Chondrocyte (in vitro differentiated cells): ENCODE data around the gene MAB21L1. TPM values are rescaled to one million over a fixed set of nuclear protein-coding genes. Genes with fewer than 3 reads are reported as not detected.

ENCODE experiments used
- DNase-seq: peaks from one replicate; pipeline ENCODE4 v3.0.0; 2021; ENCODE audit warnings: mixed read lengths, low spot score
- H3K27ac Mint-ChIP-seq: one replicate; pipeline ENCODE4 v1.8.0; 2021; ENCODE audit warnings: mild to moderate bottlenecking, moderate library complexity, mixed read lengths; ENCODE audit not compliant: unreplicated experiment
- H3K27me3 Mint-ChIP-seq: 2 replicates; pipeline ENCODE4 v1.8.0; 2021; ENCODE audit warnings: low read depth, mixed read lengths
- H3K36me3 Mint-ChIP-seq: 2 replicates; pipeline ENCODE4 v1.8.0; 2021; ENCODE audit warnings: low read depth, mixed read lengths
- H3K4me1 Mint-ChIP-seq: 2 replicates; pipeline ENCODE4 v1.8.0; 2021; ENCODE audit warnings: low read depth, mild to moderate bottlenecking, mixed read lengths
- H3K4me3 Mint-ChIP-seq: one replicate; pipeline ENCODE4 v1.8.0; 2021; ENCODE audit warnings: mild to moderate bottlenecking, moderate library complexity, mixed read lengths; ENCODE audit not compliant: unreplicated experiment
- H3K9me3 Mint-ChIP-seq: 2 replicates; pipeline ENCODE4 v1.8.0; 2021; ENCODE audit warnings: low read depth, mixed read lengths
- CTCF ChIP-seq: fragments of 200-600 bp; sonication (generic); IDR thresholded peaks from 2 replicates; pipeline ENCODE4 v1.5.0; 2021; ENCODE audit warnings: antibody characterized with exemption, mild to moderate bottlenecking, moderate library complexity
- total RNA-seq: library from RNA; stranded (reverse); gene quantifications from 3 replicates; pipeline ENCODE4 v1.2.1, GENCODE V29; 2021

MAB21L1 gene
- total RNA-seq, 1 donor from 2014 or later, result 0.07 TPM

DNA sequence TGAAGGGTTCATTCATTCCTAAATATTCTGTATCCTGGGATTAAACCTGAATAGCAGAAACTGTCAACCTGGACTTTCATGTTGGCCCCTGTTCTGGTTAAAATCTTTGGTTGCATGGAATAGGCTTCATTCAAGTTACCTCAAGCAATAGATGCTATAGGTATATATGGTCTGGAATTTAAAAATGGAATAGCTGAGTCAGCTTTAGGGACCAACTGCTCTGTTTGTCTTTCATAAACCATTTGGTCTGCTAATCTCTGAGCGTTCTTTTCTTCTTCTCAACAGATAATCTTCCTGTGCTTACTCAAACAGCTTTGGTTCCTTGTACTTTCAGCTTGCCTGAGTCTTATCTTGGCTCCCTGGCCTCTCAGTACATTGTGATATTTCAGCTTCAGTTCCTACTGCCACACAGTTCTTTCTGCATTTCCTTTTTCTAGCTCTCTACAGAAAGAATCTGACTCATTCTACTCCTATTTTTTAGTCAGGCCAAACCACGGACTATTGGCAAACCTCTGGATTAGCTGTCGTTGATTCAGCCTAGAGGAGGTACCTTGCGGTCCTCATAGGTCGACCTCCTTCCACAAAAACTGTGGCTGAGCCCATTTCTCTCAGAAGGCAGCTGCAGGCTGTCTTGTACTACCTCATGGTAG, 35.9 kb upstream of the MAB21L1 start:
- DNase-seq, result no peak
- no peaks in the 10 kb centered on the region for H3K36me3 Mint-ChIP-seq
- H3K9me3 Mint-ChIP-seq, result no peaks in the 10 kb centered on the region
- H3K4me1 Mint-ChIP-seq, result peaks cover 5% of the 10 kb centered on the region
- no peak for TF ChIP-seq CTCF
- H3K4me3 Mint-ChIP-seq, result no peak overlapping the region
- peak overlapping the region; percentile 19 for H3K27ac Mint-ChIP-seq
- no peaks in the 10 kb centered on the region for H3K27me3 Mint-ChIP-seq

- Mint-ChIP-seq H3K27me3 (no peaks in the 10 kb centered on the region), H3K4me3 (no peak overlapping the region), H3K36me3 (no peaks in the 10 kb centered on the region), H3K27ac (no peak overlapping the region), H3K9me3 (no peaks in the 10 kb centered on the region), H3K4me1 (no peaks in the 10 kb centered on the region)
- TF ChIP-seq CTCF, result no peak
- no peak for DNase-seq
Measured at GRCh38 chr13:35502456-35502855, 26.0 kb upstream of the MAB21L1 start.

- no peak overlapping the region for H3K27ac Mint-ChIP-seq
- H3K4me1 Mint-ChIP-seq, result no peaks in the 10 kb centered on the region
- TF ChIP-seq CTCF, result no peak
- no peaks in the 10 kb centered on the region for H3K27me3 Mint-ChIP-seq
- H3K4me3 Mint-ChIP-seq, result no peak overlapping the region
- H3K9me3 Mint-ChIP-seq, result no peaks in the 10 kb centered on the region
- no peaks in the 10 kb centered on the region for H3K36me3 Mint-ChIP-seq
- no peak for DNase-seq
Measured at GRCh38 chr13:35501661-35502235, 25.3 kb upstream of the MAB21L1 start.

GRCh38 chr13:35500144-35500543, 23.7 kb upstream of the MAB21L1 start:
- no peak overlapping the region for H3K27ac Mint-ChIP-seq
- H3K9me3 Mint-ChIP-seq, result peaks cover 2% of the 10 kb centered on the region
- DNase-seq, result no peak
- no peak overlapping the region for H3K4me3 Mint-ChIP-seq
- no peaks in the 10 kb centered on the region for H3K4me1 Mint-ChIP-seq
- no peaks in the 10 kb centered on the region for H3K27me3 Mint-ChIP-seq
- no peak for TF ChIP-seq CTCF
- H3K36me3 Mint-ChIP-seq, result no peaks in the 10 kb centered on the region

DNA sequence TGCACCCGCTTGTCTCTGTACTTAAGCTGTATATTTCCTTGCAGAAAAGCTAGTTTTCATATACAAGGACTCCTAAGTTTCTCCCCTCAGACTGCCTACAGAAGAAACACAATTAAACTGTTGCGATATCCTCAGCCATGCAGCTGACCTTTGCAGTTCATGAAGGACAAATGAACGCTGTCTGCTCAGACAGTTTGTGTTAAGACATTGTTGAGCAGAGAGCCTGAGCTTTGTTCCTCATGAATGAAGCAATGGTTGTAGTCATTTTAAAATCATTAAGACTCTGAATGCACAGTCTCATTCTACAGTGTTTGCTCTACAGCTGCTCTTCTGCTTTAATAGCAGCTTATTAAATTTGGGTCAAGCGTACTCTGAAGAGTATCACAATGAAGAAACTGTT, 23.2 kb upstream of the MAB21L1 start:
- no peaks in the 10 kb centered on the region for H3K36me3 Mint-ChIP-seq
- no peak for TF ChIP-seq CTCF
- DNase-seq, result no peak
- H3K9me3 Mint-ChIP-seq, result peaks cover 7% of the 10 kb centered on the region
- H3K27me3 Mint-ChIP-seq, result no peaks in the 10 kb centered on the region
- H3K4me1 Mint-ChIP-seq, result no peaks in the 10 kb centered on the region
- no peak overlapping the region for H3K4me3 Mint-ChIP-seq
- H3K27ac Mint-ChIP-seq, result no peak overlapping the region
